ENCODE results near the gene KCTD12.
A peak's percentile ranks its signal among the peaks of the same experiment; 100 is the strongest.

DNA sequence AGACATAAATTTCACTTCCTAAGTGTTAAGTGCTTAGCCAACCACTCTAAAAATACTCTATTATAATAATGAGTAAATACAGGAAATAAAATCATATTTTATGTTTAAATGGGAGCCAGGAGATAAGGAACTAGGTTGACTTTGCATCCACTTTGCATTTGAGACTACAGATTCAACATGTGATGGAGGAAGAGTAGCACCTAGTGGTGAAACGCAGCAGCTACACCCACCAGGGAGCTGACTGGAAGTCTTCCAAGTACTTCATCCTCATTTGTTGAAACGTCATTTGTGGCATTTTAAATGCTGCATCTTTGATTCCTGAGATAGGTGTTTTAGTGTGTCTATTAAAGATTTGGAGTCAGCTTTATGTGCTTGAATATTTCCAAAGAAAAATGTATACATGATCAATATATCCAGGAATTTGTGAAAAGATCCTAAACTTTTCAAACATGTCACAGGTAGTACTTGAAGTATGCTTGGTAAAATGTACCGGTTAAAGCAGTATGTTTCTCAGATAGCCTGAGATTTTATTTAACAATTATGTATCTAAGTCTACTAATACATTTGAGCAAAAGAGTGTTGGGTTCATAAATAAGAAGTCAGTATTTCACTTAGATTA, 17.4 kb upstream of the KCTD12 start:
- no peak for TF ChIP-seq EZH2 (IDR thresholded peaks at IDR 0.05)
- TF ChIP-seq CEBPB (IDR thresholded peaks at IDR 0.05; ENCODE audit: low read depth) = no peak
- TF ChIP-seq, protein P1, sequence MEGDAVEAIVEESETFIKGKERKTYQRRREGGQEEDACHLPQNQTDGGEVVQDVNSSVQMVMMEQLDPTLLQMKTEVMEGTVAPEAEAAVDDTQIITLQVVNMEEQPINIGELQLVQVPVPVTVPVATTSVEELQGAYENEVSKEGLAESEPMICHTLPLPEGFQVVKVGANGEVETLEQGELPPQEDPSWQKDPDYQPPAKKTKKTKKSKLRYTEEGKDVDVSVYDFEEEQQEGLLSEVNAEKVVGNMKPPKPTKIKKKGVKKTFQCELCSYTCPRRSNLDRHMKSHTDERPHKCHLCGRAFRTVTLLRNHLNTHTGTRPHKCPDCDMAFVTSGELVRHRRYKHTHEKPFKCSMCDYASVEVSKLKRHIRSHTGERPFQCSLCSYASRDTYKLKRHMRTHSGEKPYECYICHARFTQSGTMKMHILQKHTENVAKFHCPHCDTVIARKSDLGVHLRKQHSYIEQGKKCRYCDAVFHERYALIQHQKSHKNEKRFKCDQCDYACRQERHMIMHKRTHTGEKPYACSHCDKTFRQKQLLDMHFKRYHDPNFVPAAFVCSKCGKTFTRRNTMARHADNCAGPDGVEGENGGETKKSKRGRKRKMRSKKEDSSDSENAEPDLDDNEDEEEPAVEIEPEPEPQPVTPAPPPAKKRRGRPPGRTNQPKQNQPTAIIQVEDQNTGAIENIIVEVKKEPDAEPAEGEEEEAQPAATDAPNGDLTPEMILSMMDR (IDR thresholded peaks at IDR 0.05 in 2 of 3, conservative IDR thresholded peaks at IDR 0.05 in 1 of 3; ENCODE audit: borderline replicate concordance in 1 of 3, insufficient read depth in 1 of 3, low read depth in 2 of 3, low read length in 2 of 3) = peak; percentile 66 to 98 (median 96)
- TF ChIP-seq POLR2AphosphoS5 (IDR thresholded peaks at IDR 0.05; ENCODE audit: low read depth, low read length) = no peak
- no peak for TF ChIP-seq ELF1 (IDR thresholded peaks at IDR 0.05; ENCODE audit: borderline replicate concordance, low read depth)
- TF ChIP-seq JUND (IDR thresholded peaks at IDR 0.05) = no peak
- TF ChIP-seq EZH2phosphoT487 (IDR thresholded peaks at IDR 0.05; ENCODE audit: borderline replicate concordance) = no peak
- no peak for TF ChIP-seq MAX (IDR thresholded peaks at IDR 0.05)
- TF ChIP-seq ZFX (IDR thresholded peaks at IDR 0.05) = no peak
- TF ChIP-seq EGR1 (IDR thresholded peaks at IDR 0.05; ENCODE audit: low read depth) = no peak
- TF ChIP-seq REST (IDR thresholded peaks at IDR 0.05; ENCODE audit: low read depth) = no peak
- TF ChIP-seq ZNF274 (IDR thresholded peaks at IDR 0.05; ENCODE audit: low read depth, low read length) = no peak
- TF ChIP-seq RAD21 (IDR thresholded peaks at IDR 0.05; ENCODE audit: low read depth) = peak; percentile 87
- no peak for TF ChIP-seq TCF7L2 (IDR thresholded peaks at IDR 0.05; ENCODE audit: borderline replicate concordance, extremely low read depth, insufficient read depth, insufficient read length)
